Activated T-cell treated with anti-CD3 and anti-CD28 coated beads for 1 hour (primary cell): ENCODE measurements around the gene GPR78.

Experiments used
- DNase-seq: peaks from one replicate; pipeline ENCODE4 v3.0.0-alpha.2; 2020; ENCODE audit warnings: low read depth

GPR78 gene, protein sequence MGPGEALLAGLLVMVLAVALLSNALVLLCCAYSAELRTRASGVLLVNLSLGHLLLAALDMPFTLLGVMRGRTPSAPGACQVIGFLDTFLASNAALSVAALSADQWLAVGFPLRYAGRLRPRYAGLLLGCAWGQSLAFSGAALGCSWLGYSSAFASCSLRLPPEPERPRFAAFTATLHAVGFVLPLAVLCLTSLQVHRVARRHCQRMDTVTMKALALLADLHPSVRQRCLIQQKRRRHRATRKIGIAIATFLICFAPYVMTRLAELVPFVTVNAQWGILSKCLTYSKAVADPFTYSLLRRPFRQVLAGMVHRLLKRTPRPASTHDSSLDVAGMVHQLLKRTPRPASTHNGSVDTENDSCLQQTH

DNA sequence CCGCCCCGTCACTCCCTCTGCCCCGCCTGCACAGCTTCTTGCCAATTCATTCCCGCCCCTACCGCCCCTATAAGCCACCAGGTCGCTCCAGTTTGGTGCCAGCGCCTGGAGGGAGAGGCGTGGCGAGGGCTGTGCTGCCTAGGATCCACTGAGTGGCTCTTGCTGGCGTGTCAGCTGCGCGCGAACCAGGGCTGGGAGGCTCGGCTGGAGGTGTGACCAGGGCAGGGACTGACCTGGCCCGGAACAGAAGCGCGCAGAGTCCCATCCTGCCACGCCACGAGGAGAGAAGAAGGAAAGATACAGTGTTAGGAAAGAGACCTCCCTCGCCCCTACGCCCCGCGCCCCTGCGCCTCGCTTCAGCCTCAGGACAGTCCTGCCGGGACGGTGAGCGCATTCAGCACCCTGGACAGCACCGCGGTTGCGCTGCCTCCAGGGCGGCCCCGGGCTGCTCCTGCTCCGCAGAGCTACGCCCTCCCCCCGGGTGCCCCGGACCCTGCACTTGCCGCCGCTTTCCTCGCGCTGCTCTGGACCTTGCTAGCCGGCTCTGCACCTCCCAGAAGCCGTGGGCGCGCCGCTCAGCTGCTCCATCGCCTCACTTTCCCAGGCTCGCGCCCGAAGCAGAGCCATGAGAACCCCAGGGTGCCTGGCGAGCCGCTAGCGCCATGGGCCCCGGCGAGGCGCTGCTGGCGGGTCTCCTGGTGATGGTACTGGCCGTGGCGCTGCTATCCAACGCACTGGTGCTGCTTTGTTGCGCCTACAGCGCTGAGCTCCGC lies at the start of gene GPR78:
GPR78 (plus strand) TSS at position 72 of the 773 bp plus-strand sequence; CDS start at position 663, 591 bp downstream.
- DNase-seq: peak; percentile 24

DNA sequence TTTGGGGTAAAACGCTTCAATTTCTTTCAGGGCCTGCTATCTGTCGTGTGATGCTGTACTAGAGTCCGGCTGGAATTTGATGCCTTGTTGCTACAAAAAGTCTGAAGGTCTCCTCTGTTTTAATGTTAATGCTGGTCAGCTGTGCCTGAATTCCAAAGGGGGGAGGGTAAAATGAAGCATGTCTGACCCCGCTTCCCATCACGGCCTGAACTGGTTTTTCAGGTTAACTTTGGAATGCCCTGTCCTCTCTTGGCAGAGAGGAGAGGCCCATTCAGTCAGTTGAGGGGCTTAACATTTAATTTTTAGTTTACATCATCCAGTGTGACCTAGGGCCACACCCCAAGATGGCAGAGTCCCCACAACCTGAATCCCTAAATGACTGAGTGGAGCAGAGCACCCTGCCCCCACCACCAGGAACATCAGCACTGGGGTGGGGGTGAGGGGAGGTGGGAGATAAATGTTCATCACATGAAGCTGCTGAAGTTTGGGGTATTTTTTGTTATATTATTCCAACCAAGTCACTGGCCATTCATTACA lies 47.9 kb upstream of the GPR78 start:
- DNase-seq: no peak

DNA sequence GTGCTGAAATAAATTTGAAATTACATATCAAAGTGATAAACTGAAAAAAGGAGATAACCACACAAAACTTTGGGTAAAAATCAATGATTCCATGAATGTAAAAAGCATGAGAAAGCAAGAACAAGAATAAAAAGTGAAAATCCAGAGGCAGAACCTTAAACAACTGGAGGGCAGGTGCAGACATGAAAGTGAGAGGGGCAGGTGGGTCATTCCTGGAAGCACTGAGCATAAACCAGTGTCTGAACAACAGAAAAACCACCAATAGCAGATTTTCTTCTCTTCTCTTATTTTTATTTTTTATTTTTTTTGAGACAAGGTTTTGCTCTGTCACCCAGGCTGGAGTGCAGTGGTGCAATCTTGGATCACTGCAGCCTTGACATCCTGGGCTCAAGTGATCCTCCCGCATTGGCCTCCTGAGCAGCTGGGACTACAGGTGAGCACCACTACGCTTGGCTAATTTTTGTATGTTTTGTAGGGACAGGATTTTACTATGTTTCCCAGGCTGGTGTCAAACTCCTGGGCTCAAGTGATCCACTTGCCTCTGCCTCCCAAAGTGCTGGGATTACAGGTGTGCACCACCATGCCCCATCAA lies 46.8 kb upstream of the GPR78 start:
- no peak for DNase-seq

DNA sequence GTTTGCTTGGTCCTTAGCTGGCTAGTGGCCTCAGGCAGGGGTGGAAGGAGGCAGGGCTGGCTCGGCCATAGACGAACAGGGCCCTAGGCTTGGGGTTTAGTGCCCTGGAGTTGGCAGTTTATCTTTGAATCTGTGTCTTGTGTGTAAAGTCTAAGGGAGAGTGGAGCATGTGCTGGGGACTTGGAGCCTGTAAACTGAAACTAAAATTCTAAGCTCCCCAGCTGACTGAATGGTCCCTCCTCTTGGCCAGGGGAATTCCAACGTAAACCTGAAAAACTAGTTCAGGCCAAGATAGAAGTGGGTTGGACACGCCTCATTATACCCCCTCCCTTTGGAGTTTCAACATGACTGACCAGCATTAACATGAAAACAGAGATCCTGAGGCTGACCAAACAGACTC lies 46.1 kb upstream of the GPR78 start:
- DNase-seq: no peak

DNA sequence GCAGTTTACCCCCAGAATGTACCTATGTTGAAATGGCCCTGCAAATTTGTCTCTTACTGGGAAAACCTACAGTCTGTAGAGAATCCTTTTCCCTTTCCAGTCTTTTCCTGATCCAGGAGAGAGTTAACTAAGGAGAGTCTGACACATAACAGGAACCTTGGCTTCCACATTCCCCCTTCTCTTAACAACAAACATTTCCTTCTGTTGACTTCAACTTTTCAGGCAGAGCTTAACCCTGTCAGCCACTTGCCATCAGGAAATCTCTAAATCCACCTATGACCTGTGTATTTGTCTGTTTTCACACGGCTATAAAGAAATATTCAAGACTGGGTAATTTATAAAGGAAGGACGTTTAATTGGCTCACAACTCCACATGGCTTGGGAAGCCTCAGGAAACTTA lies 45.6 kb upstream of the GPR78 start:
- no peak for DNase-seq

DNA sequence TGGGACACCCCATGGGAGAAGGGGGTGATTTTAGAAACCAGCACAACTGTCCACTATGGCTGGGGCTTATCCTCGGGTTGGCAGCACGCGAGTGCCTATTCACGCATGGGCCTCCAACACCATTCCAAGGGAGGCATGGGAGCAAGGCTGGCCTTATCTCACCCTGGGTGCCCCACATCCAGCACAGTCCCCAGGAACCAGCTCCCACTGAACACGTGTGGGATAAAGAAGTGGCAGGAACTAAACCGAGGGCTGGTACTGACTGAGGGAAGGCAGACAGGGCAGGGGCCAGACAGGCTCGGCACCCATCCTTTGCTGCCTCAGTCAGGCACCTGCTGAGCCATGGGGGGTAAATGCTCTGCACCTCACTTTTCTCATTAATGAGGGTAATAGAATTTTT lies 43.7 kb upstream of the GPR78 start:
- DNase-seq: no peak

DNA sequence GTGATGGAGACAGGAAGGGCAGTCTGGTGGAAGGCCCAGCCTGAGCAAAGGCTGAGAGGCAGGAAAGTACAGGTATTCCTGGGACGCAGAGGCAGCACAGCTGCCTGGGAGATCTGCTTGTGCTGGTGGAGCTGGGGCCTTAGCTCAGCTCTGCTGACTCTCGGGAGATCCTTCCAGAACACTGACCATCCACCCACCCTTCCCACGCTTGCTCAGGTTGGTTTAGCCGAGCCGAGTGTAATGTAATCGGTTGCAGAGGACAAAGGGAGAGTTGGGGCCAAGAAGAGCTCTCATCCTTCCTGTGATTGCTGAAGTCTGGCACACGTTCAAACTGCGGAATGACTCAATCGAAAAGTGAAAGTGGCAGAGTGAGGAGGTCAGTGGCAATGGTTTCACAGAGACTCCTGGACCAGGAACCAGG lies 43.1 kb upstream of the GPR78 start:
- DNase-seq: no peak

DNA sequence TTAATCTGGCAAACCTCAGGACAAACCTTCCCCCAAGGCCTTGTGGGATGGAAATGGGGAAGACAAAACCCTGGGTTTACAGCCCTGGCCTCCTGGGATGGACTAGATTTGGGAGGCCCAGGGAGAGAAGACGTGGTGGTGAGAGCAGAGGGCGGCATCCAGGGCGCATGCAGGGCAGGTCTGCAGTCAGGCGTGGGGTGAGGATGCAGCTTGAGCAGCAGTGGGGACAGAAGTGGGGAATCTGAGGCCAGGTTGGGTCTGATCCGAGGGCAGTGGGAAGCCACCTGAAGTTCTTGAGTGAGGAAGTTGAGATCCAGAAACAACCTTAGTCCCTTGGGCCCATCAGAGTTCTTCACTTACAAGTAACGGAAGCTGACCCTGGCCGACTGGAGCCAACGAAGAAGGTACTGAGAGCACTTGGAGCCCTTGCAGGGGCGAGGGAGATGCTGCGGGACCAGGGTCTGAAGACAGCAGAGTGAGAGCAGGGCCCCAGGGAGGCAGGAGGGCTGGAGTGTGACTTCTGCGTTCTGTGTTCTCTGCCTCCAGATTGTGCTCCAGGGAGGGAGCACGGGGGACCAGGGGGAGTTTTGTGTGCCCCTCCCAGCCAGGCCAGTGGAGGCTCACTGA lies 42.0 kb upstream of the GPR78 start:
- no peak for DNase-seq

DNA sequence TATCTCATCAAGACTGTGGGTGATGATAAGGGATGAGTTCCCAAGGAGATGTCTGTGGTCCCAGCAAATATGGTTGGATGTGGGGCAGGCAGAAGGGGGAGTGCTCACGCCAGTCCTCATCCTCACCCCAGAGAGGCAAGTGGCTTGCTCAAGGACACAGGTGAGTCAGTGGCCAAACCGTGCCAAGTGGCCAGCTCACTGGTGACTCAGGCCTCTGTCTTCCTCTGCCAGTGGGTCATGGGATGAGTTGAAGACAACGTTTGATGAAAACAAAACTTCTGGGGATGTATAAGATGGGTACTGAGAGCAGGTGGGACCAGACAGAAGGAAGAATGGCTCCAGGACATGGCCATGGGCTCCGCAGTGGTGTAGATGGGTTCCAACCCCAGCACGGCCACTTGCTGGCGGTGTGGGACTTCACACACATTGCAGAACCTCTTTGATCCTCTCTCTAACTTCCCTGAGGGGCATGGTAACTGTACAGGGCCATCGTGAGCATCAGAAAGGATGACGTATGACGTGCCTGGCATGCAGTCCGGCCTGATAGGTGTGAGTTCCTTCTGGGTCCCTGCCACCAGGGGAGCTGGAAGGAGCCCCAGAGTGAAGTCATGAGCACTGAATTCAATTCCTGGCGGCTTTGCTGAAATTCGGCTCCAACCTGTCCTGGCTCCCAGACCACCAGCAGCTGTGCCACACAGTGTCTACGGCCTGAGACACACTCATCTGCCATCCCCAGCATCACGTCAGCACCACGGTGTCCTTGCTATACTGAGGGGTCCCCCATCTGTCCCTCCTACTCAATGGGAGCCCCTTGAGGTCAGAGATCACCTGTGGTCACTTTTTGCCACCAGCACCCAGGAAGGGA lies 41.3 kb upstream of the GPR78 start:
- no peak for DNase-seq

DNA sequence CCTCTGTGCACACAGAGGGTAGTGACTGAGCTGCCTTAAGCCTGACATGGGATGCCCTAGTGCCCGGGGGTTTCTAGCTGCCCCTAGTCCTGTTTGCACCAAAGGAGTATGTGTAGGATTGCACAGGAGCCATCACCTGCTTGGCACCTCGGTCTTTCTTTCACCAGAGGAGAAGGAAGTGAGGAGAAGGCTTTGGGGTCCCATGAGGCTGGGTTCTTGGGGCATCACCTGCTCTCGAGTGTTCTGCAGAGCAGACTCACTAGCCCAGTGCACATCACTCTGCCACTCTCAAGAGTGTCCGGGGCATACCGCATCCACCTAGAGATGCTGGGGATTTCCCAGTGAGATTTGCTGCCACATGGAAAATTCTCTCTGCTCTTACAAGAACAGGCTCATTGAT lies 40.5 kb upstream of the GPR78 start:
- DNase-seq: no peak

DNA sequence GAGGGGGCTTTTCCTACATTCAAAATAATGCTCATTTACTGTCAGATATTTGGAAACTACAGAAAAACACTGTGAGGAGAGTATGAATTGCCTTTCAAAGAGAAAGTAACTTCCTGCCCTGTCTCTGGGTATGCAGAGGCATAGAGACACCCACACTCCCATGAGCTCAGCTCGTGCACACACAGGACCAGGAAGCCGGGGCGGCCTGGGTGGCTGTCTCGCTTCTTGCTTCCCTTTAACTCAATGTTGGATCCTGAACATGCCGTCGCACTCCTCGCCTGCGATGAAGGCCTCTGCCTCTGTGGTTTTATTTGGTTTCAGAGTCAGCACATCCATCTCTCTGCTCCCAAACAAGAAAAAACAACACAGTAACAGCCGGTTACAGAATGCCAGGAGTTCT lies 40.1 kb upstream of the GPR78 start:
- DNase-seq: no peak

DNA sequence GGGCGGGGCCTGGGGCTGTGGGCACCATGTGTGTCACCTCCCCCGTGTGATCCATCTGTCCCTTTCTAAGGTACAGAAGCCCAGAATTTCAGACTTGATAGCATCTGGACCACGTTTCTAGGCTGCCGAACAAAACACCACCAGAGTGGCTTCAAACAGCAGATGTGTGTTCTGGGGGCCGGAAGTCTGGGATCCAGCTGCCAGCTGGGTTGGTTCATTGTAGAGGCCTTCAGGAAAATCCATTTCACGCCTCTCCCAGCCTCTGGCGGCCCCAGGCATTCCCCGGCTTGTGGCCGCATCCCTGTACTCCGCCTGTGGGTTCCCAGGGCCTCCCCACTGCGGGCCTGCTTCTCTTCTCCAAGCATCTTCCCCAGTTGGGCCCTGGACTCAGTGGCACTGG lies 39.6 kb upstream of the GPR78 start:
- no peak for DNase-seq

DNA sequence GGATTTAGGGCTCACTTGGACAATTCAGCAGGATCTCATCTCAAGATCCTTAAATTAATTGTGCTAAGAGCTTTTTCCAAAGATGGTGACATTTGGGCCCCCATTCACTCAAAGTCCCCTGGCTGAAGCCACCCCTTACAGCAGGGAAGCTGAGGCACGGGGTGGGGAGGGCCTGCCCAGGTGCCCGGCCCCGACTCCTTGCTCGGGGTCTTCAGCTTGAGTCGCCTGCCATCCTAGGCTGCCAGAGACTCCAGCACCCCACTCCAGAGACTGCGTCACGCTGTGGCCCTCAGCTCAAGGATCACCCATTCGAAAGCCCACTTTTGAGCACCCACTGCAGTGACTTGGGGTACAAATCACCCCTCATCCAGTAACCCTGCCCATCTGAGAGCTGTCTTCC lies 39.2 kb upstream of the GPR78 start:
- DNase-seq: no peak

DNA sequence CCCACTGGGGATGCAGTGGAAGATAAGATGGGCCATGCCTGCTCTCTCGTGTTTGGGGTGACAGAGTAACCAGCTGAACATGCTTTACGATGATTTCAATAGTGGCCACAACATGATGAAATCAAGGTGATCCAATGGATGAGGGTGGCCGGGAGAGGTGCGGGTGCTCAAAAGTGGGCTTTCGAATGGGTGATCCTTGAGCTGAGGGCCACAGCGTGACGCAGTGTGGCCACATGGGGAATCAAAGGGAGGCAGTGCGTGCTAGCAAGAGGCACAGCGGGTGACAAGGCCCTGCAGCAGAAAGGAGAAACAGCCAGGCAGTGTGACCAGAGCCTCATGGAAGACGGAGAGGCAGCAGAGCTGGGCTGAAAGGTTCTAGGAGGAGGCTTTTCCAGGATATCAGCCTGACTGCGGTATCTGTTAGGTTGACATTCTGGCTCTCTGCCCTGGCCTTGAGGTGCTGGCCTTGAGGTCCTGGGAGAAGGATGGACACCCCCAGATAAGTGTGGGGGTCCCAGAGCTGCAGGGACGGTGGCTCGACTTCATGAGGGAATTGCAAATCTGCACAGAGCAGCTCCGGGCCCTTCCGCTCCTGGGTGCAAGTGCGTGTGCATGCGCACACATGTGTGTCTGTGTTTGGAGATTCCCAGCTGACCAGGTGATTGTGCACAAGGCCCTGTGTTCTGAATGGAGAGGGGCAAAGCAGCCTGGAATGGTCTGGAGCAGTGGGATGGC lies 38.0 kb upstream of the GPR78 start:
- DNase-seq: no peak

DNA sequence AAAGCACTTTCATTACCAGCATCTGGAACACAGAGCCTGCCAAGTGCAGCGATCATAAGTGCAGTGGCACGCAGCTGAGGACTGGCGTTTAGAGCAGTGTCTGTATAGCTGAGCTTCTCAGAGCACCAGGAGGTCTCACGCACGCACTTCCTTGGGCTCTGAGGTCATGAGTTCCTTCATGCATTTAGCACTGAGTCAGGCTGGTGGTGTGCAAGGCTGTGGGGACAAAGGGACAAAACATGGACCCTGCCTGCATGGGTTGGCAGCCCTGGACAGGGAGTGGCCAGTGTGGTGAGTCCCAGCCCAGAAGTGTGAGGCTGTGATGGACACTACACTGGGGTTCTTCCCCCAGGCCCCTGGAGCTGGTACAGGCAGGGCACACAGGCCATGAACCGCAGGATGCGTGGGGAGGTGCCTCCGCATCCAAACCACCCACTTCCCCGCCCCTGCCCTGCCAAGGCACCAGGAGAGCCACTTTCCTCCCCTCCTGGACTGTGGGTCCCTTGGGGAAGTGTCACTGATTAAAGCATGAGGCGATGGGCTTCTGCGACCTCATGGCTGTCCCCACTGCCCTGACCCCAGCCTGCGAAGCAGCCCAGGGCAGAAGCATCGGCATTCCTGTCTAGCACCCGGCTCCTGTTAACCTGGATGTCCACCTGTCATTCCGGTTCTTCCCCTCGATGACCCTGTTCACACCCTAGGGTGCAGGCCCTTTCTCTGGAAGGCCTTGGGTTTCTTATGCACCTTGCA lies 37.2 kb upstream of the GPR78 start:
- DNase-seq: no peak

DNA sequence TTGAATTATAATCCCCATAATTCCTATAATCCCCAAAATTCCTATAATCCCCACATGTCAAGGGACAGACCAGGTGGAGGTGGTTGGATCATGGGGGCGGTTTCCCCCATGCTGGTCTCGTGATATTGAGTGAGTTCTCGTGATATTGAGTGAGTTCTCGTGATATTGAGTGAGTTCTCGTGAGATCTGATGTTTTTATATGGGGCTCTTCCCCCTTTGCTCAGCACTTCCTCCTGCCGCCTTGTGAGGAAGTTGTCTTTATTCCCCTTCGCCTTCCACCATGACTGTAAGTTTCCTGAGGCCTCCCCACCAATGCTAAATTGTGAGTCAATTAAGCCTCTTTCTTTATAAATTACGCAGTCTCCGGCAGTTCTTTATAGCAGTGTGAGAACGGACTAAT lies 36.6 kb upstream of the GPR78 start:
- DNase-seq: no peak

DNA sequence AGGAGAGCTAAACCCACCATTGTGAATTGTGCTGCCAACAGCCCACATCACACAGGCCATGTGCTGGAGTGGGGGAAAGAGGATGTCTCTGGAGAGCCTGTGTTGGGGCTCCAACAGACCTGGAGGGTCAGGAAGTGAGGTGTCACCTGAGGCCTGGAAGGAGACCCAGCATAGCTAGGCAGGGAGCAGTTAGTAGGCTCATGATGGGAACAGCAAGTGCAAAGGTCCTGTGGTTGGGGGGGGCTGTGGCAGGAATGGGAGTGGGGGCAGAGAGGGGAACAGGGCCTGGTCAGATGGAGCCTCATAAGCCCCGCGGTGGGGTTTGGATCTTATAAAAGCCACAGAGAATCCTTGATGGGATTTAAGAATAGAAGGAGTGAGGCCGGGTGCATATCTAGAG lies 35.9 kb upstream of the GPR78 start:
- no peak for DNase-seq

DNA sequence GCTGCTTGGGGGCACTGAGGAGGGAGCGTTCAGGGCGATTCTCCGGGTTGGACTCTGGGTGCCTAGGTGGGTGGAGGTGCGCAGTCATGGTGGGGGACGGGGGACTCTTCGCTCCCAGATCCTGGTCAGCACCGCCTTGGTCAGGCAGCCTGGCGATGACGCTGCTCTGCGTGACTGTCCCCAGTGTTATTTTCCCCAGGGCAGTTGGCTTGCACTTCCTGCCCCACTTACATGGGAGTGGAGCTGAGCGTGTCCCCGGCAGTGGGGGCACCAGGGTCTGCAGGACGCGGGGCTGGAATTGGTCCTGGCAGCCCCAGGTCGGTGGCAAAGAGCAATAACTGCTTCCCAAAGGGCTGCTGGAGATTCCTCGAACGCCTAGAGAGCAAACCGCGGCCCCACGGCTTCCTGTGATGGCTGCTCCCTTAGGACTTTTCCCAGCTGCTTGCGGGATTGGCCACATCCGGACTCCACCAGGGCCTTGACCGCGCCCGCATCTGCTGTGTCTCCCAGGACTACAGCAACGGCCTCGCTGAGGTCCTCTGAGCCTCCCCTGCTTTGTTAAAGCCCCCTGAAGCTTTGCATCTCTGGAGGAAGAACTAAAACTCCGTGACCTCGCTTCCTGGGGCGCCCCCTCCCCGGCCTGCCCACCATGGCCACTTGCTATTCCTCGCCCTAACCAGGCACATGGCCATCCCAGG lies 35.3 kb upstream of the GPR78 start:
- no peak for DNase-seq

DNA sequence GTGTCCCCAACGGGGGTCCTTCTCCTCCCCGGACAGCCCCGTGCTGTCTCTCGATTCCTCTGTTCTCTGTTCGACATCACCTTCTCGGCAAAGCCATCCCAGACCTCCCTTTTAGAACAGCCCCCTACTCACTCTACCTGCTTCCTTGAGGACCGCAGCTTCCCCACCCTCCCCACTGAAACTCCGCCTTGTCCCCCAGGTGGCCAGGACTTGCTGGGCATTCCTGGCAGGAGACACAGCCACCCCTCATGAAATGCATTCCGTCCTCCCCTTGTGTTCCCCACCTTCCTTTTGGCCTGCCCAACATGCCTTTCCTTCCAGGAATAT lies 34.8 kb upstream of the GPR78 start:
- no peak for DNase-seq

DNA sequence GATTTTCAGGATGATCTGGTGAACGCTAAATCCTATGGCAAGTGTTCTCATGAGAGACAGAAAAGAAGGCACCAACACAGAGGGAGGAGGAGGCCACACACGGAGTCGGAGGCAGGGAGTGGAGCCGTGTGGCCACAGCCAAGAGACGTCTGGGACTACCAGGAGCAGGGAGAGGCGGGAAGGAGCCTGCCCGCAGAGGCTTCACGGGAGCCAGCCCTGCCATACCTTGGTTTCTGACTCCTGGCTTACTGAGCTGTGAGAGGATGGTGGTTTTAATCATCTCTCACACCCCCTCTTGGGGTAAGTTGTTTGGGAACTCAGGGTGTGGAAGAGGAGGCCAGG lies 33.5 kb upstream of the GPR78 start:
- no peak for DNase-seq
